Activated CD8-positive, alpha-beta memory T cell treated with anti-CD3 and anti-CD28 coated beads for 4 hours (primary cell): ENCODE measurements around the gene RPL10.

Experiments
- DNase-seq, 2 donors: peaks; one replicate each; pipeline ENCODE4 v3.0.0-alpha.2; 2020; ENCODE audit warnings: low read depth in 2 of 2

The RPL10 gene

DNA sequence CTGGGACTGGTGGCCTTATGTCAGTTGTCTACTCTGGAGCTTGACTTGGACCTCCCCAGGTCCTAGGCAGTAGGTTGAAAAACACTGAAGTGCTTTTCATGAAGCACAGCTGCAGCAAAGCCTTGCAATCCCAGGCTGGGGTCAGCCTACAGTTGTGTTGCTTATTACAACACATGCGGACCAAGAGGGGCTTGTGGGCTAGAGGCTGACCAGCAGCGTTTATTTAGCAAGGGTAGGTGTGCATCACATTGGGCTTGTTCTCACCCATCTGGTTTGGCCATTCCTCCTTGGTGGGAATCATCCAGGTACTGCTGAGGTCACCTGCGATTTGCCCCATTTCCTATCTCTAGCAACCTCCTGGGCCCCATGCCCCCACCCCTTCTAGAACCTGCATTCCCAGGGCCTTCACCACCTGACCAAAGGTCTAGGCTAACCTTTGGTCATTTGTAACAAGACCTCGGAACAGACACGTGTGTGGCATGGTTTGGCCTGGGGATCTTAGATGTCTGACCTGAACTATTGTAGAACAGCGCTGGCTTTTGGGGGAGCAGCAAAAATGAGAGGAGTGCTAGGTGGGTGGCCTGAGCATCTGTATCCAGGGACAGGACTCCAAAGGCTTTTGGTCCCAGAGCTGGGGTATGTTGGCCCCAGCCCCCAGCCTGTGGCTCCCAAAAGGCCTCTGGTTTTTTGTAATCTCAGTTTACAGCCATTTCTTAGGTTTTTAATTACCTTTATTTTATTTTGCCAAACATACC, 3.0 kb downstream of the RPL10 start:
- no peak for DNase-seq

DNA sequence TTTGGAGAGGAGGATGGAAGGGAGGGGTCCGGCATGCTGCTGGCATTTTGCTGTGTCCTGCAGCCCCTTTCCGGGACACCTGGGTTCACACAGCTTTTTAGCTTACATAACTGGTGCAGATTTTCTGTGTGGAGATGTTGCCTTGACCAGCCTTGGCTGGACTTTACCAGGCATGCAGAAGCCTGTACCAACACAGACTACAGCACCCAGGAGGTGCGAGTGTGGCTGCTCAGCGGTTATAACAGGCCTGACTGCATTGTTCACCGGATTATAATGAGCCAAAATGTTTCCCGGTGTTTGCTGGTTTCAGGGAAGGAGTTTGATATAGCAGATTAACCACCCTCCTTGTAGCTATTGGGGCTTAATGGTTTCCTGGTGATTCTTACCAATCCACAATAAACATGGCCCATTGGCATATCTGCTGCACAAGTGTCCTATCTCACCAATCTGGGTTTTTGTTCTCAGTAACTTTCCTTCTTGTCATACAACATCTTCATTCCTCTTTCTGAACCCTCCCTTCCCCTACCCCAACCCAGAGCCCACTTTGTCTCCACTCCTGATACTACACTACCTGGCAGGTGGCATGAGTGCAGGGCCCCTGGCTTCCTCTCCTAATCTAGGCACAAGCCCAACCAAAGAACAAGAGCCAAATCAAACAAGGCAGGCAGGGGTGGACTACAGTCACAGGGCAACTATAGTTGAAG, 3.9 kb downstream of the RPL10 start:
- DNase-seq = no peak

DNA sequence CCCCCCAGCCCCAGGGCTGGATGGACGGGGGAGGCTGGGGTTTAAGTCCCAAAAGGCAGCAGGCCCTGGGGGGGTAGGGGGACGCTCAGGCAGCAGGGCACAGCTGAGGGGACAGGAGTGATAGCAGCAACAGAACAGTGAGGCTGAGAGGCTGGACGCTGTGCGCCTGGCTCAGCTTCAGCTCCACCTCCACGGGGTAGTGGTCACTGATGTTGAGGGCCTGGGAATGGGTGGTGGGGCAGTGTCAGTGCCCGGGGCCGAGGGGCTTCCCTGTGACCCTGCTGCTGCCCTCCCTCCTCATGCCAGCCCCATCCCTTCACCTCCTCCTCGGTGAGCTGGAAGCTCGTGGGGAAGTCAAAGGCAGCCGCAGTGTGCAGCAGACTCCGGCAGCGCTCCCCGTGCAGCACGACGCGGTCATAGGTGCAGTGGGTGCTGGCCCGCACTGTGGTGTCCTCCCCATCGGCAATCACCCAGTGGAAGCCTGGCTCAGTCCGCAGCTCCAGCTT, 4.5 kb downstream of the RPL10 start:
- no peak for DNase-seq

DNA sequence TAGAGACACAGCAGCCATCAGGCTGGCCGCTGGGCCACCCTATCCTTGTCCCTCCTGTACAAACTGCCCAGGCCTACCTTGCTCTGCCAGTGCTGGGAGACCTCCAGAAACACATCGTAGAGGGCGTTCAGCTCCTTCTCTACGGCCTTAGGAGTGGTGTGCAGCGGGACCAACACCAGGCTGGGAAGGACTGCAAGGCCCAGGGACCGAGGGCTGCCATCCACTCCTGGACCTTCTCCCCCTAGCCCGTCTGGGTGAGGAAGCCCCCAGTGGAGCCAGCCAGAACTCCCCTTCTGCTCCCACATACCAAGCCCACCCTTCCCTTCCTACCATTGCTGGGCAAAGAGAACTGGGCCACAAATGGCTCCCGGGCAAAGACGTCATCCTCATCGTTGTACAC, 5.0 kb downstream of the RPL10 start:
- DNase-seq = no peak

DNA sequence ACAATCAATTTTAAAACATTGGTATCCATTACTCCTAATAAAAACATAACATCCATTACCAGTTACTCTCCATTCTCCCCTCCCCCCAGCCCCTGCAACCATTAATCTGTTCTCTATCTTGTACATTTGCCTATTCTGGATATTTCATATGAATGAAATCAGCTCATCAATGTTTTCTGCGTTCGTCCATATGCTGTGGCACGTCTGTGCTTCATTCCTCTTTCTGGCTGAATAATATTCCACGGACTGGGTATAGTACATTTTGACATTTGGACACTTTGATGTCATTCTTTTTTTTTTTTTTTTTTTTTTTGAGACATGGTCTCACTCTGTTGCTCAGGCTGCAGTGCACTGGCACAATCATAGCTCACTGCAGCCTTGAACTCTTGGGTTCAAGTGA, 5.7 kb downstream of the RPL10 start:
- no peak for DNase-seq

DNA sequence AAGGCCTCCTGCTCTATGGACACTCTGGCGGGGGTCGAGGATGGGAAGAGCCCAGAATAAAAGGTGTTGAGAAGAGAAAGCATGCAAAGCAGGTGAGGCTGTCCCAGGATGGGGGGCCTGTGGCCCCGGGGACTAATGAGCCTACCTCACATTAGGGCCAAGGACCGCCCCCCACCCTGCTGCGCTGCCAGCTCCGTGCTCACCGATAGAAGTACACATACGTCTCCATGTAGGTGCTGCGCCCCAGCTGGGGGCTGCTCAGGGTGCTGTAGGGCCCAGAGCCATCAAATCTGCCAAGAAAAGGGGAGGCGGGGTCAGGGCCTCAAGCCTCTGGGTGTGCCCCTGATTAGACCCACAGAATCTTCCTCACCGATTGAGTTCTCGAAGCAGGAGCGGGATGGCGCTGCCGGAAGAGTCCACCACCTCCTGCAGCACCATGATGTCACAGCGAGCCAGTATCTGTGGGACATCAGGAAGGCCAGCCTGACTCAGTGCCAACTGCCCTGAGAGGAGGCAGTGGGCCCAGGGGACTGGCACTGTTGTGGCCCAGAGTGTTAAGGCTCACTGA, 6.5 kb downstream of the RPL10 start:
- no peak for DNase-seq

DNA sequence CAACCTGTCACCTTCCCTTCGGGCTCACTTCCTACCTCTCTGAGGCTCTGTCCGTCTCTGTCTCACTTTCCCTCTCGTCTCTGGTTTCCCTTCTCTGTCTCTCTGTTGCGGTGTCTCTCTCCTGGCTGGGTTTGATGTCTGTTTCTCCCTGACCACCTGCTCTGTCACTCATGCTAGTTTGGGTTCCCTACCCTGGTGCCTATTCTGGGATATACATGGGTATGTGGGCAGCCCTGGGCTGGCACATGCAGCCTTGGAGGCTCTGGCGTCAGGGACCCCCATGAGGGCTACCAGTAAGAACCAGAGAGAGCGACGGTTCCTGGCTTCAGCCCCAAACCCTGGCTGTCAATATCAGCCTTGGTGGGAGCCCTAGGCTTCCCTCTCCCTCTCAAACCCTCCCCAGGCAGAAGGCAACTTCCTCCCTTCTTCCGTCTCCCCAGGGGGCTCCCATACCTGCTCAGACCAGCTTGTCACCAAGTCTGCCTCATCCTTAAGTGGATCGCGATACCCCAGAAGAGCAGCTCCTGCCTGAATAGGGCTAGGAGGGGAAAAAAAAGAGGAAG, 10.6 kb downstream of the RPL10 start:
- no peak for DNase-seq

DNA sequence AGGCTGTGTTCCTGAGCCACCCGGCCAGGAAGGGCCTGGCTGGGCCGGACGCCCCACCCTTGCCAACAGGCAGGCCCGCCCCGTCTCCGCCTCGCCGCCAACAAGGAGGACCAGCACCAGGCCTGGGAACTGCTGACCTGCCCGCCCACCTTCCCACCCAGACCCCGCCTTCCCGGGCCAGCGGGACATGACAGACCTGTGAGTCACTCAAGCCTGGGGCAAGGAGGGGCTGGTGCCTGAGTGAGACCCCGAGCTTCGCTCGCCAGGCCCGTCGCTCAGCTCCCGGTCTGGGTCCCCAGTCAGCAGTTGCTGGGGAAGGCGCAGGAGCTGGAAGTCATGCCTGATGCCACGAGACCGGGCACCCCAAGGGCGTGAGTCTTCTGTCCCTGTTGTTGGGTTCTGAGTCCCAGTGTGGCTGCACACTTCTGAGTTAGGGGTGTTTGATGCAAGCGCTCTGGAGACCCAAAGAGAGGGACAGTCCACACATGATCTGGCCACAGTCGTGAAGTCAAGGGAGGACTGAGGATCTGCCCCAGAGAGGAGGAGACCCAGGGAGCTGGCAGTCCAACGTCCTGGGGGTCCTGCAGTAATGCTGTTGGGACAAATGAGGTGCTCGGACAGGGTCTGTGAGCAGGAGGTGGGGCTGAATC, 11.2 kb downstream of the RPL10 start, which contains the start of gene DNASE1L1:
Gene DNASE1L1 (minus strand): TSS at position 33 of the 650 bp plus-strand sequence. CDS start 3,686 bp downstream, outside the sequence.
- DNase-seq = no peak

DNA sequence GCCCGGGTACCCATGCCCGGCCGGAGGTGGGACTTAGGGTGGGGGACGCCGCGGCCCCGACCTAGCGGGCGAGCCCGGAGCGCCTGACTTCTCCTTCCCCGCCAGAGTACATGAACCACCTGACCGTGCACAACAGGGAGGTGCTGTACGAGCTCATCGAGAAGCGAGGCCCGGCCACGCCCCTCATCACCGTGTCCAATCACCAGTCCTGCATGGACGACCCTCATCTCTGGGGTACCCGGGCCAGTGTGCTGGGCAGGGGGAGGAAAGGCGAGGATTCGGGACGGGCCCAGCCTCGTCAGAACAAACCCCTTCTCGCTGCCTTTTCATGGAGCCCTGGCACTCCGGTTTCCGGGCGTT, 13.8 kb downstream of the RPL10 start:
- DNase-seq = no peak

DNA sequence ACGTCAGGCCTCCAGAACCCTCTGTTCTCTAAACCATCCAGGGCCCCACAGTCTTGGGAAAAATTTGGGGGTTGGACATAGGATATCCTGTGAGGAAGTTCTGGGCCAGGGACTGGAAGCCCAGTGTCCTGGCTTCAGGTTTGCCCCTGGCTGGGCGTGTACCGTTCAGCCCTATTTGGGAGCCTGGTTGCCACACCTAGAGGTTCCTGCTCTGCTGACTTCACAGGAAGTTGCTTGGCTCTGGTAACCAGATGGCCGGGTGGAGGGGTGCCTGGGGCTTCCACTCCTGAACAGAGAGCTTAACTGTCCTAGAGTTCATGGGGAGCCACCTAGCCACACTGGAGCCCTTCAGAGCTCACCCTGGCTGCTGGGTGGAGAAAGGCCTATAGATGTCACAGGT, 14.3 kb downstream of the RPL10 start:
- no peak for DNase-seq

DNA sequence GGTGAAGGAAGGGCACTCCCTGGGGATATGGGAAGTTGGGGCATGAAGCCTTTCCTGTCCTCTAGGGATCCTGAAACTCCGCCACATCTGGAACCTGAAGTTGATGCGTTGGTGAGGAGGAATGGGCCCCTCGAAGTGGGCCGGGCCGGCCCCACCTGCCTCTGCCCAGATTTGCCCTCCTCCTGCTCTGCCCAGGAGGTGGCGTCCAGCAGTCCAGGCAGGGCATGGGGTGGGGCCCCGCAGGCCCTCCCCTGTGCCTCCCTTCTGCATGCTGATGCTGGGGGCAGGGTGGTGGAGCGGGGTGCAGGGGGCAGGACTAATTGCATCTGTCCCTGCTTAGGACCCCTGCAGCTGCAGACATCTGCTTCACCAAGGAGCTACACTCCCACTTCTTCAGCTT, 15.0 kb downstream of the RPL10 start:
- no peak for DNase-seq

DNA sequence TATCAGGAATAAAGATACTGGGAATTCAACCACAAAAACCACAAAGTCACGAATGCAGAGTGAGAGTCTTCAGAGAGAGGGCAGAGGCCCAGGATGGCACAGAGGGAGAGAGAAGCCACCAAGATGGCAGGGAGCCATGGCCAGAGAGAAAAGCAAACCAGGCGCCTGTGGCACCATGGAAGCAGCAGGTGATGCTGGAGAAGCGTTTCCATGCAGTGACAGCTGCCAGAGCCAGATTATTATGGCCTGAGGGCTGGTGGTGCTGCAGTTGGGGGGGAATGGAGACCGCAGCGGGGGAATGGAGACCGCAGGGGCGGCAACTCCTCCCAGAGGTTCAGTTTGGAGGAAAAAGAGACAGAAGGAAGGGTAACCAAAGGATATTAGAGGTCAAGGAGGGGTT, 19.0 kb downstream of the RPL10 start:
- DNase-seq = no peak

DNA sequence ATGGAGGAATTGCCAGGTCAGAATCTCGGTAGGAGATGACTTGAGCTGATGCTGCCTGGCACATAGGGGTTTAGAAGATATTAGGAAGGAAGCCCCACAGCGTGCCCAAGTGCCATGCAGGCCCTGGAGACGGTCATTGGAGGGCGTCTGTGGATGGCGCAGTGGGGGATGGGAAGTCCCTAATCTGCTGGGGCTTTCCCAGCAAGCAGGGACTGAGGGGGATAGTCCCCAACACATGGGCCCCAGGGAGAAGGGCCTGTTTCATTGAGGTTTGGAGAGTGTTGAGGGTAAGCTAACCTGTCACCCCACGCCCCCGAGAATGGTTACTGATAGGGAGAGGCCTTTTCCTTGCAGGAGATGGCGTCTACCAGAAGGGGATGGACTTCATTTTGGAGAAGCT, 21.0 kb downstream of the RPL10 start:
- no peak for DNase-seq

DNA sequence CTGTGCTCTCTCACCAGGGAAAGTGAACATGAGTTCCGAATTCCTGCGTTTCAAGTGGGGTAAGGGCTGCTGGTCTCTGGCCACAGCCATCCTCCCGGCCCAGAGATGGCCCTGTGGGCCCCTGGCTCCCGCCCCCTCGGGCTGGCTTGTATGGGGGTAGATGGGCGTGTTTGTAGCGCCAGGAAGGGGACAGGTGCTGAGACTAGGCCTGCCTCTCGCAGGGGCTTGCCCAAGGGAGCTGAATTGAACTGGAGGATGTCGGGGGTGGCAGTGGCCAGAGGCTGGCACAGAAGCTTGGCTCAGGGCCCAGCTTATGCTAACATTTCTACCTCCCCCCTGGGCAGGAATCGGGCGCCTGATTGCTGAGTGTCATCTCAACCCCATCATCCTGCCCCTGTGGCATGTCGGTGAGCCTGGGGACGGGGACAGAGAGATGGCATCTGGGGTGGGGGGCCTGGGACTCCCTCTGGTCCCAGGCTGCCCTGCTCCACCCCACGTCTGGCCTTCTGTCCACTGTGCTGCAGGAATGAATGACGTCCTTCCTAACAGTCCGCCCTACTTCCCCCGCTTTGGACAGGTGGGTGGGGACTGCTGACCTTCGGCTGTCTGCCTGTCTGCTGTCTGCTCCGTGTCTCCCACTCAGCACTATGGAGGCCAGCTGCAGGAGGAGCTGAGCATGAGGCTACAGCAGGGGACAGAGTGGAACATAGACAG, 21.7 kb downstream of the RPL10 start:
- DNase-seq = no peak

DNA sequence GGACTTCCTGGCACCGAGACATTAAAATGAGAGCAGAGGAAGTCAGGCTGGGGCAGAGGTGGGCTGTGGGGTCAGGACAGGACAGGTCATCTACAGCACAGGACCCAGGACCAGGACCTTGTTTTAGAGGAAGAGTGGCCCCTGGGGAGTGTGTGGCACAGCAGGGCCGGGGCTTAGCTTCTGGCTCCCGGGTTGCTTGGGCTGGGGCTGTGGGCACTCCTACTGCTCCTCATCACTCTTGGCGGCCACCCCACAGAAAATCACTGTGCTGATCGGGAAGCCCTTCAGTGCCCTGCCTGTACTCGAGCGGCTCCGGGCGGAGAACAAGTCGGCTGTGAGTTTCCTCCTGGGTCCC, 22.2 kb downstream of the RPL10 start:
- DNase-seq = no peak

DNA sequence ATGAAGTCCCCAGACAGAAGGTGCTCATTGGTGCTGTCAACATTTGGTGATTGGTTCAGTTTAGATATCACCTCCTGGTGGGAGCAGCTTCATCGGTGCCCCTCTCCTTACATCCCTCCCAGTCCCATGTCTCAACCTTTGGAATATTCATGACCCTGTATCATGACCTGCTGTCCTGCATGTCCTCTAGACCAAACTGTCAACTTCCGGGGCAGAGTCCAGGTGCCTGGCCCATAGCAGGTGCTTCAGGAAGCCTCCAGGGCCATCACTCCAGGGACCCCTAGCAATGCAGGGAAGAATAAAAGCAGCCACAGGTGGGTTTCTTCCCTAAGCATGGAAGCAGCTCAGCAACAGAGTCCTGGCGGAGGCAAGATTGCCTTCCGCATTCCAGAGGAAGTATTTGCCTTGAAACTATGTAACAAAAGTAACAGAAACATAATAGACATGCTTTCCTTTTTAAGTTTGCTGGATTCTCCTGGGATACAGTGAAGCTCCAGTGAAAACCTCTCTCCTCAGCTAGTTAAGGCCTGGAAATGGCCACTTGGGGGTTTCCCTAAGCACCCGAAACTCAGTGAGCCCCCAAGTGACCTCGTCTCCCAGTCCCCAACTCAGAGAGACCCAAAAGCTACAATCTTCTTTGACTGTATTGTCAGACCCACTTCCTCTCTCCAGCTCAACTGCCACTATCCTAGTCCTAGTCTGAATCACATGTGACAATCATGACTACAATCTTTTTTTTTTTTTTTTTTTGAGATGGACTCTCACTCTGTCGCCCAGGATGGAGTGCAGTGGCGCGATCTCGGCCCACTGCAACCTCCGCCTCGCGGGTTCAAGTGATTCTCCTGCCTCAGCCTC, 29.0 kb downstream of the RPL10 start:
- DNase-seq = no peak

DNA sequence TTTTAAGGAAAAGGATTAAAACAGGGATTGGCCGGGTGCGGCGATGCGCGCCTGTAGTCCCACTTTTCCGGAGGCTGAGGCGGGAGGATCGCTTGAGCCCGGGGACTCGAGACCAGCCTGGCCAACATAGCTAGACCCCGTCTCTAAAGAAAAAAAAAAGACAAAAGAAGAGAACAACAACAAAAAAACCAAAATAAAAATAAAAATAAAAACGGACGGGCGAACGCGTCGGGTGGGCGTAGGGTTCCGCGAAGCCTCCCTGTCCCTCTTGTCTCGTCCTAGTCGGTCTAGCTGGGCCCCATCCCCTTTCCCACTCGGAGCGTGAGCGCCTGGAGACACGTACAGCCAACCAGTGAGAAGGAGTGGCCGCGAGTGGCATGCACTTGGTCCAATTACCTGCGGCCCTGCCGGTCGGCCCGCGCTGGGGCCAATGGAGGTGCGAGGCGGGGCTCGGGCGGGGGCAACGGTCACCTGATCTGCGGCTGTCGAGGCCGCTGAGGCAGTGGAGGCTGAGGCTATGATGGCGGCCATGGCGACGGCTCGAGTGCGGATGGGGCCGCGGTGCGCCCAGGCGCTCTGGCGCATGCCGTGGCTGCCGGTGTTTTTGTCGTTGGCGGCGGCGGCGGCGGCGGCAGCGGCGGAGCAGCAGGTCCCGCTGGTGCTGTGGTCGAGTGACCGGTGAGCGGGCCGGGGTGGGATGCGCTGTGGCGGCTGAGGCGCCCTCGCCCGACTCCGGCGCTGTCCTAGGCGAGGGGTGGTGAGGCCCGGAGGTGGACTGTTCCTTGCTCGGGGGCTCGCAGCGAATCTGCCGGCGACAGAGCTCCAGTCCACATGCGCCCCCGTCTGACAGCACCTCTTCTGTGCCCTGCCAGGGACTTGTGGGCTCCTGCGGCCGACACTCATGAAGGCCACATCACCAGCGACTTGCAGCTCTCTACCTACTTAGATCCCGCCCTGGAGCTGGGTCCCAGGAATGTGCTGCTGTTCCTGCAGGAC, 30.3 kb downstream of the RPL10 start, which contains the start of gene ATP6AP1:
Gene ATP6AP1 (plus strand): TSS at position 502 of the 996 bp plus-strand sequence. CDS start 16 bp downstream, at position 518.
- DNase-seq = peak; percentile 69 to 72

DNA sequence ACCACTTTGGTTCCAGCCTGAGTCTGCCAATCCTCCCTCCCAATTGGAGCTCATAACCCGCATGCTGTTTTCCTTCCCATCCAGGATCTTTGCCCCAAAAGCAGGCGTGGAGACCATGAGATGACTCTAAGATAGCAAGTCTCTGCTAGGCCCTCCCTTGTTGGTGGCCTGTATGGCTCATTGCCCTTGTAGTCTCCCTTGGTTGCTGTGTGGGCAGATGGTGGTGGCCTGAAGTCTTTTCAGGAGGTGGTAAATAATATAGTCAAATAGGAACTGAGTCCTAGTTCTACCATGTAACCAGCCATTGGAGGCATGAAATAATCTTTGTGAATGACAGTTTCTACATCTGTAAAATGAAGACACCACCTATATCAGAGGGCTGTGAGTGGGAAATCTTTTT, 31.5 kb downstream of the RPL10 start:
- DNase-seq = no peak

DNA sequence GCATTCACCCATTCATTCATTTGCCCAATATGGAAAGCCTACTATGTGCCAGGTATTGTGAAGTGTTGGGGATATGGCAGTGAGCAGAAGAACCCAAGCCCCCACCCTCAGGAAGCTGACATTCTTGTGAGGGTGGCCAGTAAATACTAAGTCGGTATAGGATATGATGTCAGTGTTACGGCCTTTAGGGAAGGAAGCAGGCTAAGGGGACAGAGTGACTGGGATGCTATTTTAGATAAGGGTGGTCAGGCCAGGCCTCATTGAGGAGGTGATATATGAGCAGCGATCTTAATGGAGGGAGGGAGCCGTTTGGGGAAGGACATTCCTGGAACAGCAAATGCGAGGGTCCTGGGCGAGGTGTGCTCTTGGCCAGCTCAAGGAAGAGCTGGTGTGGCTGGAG, 32.3 kb downstream of the RPL10 start:
- no peak for DNase-seq
